SK-N-SH treated with all-trans-retinoic acid at 6 μM for 48 hours (cell line): ENCODE measurements around the gene CAPN1.

Experiments used
- ARNTL ChIP-seq: fragments of 450-650 bp; formaldehyde crosslinking; IDR thresholded peaks from 2 replicates; pipeline ENCODE4 v1.5.0; 2020; ENCODE audit warnings: low read depth, mild to moderate bottlenecking, moderate library complexity, borderline replicate concordance
- BACH2 ChIP-seq: fragments of 250-450 bp; sonication (Bioruptor Pico); IDR thresholded peaks from 2 replicates; pipeline ENCODE4 v1.9.0; 2021; ENCODE audit warnings: mild to moderate bottlenecking, borderline replicate concordance
- CREB5 ChIP-seq: fragments of 250-450 bp; sonication (Bioruptor Pico); IDR thresholded peaks from 2 replicates; pipeline ENCODE4 v1.5.1; 2020; ENCODE audit warnings: low read depth, mild to moderate bottlenecking, moderate library complexity
- GLIS3 ChIP-seq: fragments of 250-450 bp; sonication (Bioruptor Pico); IDR thresholded peaks from 2 replicates; pipeline ENCODE4 v1.5.0; 2020; ENCODE audit warnings: mild to moderate bottlenecking, moderate library complexity
- SNAI2 ChIP-seq: fragments of 250-450 bp; sonication (Bioruptor Pico); IDR thresholded peaks from 2 replicates; pipeline ENCODE4 v1.5.0; 2020; ENCODE audit warnings: mild to moderate bottlenecking, moderate library complexity
- ZFP30 ChIP-seq: fragments of 450-650 bp; formaldehyde crosslinking; IDR thresholded peaks from 2 replicates; pipeline ENCODE4 v1.5.0; 2022; ENCODE audit warnings: mild to moderate bottlenecking, moderate library complexity
- TF ChIP-seq, protein P1 (sequence below): fragments of 250-450 bp; sonication (Bioruptor Pico); IDR thresholded peaks from 2 replicates; pipeline ENCODE4 v1.8.0; 2020; ENCODE audit warnings: mild to moderate bottlenecking, moderate library complexity, borderline replicate concordance

DNA sequence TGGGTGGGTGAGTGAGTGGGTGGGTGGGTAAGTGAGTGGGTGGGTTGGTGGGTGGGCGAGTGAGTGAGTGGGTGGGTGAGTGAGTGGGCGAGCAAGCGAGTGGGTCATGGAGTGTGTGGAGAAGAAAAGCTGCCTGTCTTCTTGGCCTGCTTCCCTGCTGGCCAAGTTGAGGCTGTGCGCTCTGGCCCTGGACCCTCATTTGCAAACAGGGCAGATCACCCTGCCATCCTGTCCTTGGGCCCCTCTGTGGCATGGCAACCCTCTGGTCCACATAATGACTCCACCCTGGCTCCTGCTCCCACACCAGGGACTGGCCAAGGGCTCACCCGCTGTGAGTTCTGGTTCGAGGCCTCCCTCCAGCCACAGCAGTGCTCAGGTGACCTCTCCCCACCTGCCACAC is 35.1 kb downstream of the CAPN1 start:
- no peak for TF ChIP-seq GLIS3 (CRISPR knock-in tag)
- TF ChIP-seq SNAI2 (CRISPR knock-in tag) = no peak
- no peak for TF ChIP-seq ARNTL (CRISPR knock-in tag)
- no peak for TF ChIP-seq ZFP30 (CRISPR knock-in tag)
- TF ChIP-seq, protein P1, sequence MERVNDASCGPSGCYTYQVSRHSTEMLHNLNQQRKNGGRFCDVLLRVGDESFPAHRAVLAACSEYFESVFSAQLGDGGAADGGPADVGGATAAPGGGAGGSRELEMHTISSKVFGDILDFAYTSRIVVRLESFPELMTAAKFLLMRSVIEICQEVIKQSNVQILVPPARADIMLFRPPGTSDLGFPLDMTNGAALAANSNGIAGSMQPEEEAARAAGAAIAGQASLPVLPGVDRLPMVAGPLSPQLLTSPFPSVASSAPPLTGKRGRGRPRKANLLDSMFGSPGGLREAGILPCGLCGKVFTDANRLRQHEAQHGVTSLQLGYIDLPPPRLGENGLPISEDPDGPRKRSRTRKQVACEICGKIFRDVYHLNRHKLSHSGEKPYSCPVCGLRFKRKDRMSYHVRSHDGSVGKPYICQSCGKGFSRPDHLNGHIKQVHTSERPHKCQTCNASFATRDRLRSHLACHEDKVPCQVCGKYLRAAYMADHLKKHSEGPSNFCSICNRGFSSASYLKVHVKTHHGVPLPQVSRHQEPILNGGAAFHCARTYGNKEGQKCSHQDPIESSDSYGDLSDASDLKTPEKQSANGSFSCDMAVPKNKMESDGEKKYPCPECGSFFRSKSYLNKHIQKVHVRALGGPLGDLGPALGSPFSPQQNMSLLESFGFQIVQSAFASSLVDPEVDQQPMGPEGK (CRISPR knock-in tag) = no peak
- TF ChIP-seq BACH2 (CRISPR knock-in tag) = no peak
- TF ChIP-seq CREB5 (CRISPR knock-in tag) = no peak
